Esophagus muscularis mucosa (tissue), 4 donors: ENCODE measurements around the gene PRAMEF11. TPM values are rescaled to one million over a fixed set of nuclear protein-coding genes. Genes with fewer than 3 reads are reported as not detected.

Experiments
- DNase-seq: peaks from one replicate; pipeline ENCODE4 v3.0.0-alpha.2; 2017; ENCODE audit errors: extremely low spot score
- H3K27ac ChIP-seq, 4 donors: fragments of 200-600 bp; sonication (generic); replicated peaks in 1 of 4; 1 replicate in 3 of 4; 2 replicates in 1 of 4; pipeline ENCODE4 v1.5.1; 2016 to 2019; ENCODE audit warnings: mild to moderate bottlenecking in 1 of 4
- H3K27me3 ChIP-seq, 4 donors: fragments of 200-600 bp; sonication (generic); one replicate each; pipeline versions ENCODE4 v1.5.1 to v1.6.0; 2016 to 2019
- H3K36me3 ChIP-seq, 4 donors: fragments of 200-600 bp; sonication (generic); one replicate each; pipeline ENCODE4 v1.5.1; 2016 to 2019
- H3K4me1 ChIP-seq, 4 donors: fragments of 200-600 bp; sonication (generic); one replicate each; pipeline ENCODE4 v1.5.1; 2016 to 2019
- H3K4me3 ChIP-seq, 4 donors: fragments of 200-600 bp; sonication (generic); 1 replicate in 2 of 4; 2 replicates in 2 of 4; pipeline ENCODE4 v1.5.1; 2016 to 2019; ENCODE audit warnings: mild to moderate bottlenecking in 4 of 4, moderate library complexity in 1 of 4
- H3K9me3 ChIP-seq, 4 donors: fragments of 200-600 bp; sonication (generic); 1 replicate in 3 of 4; 2 replicates in 1 of 4; pipeline ENCODE4 v1.5.1; 2016 to 2019
- EP300 ChIP-seq: sonication (generic); formaldehyde crosslinking; IDR thresholded peaks from one replicate; pipeline ENCODE4 v1.6.1; 2017; ENCODE audit warnings: antibody characterized with exemption
- POLR2A ChIP-seq: fragments of 450-650 bp; IDR thresholded peaks from one replicate; pipeline ENCODE4 v1.6.1; 2017; ENCODE audit warnings: antibody characterized with exemption, moderate library complexity, mild to moderate bottlenecking, low read depth
- POLR2AphosphoS5 ChIP-seq, 2 donors: sonication (generic); formaldehyde crosslinking; IDR thresholded peaks; one replicate each; pipeline ENCODE4 v1.6.1; 2017; ENCODE audit warnings: antibody characterized with exemption in 2 of 2
- WGBS: methylation state at CpG from one replicate; pipeline ENCODE4 v1.1.5; 2018; 5-methylcytosine and 5-hydroxymethylcytosine counted together
- intact Hi-C: fragments of 100-400 bp; cut with DNase I; formaldehyde crosslinking; loops from one replicate; pipeline ENCODE4 v1.15.1; 2023
- total RNA-seq, 4 donors: library from RNA; depleted of rRNA; stranded (reverse); fragments of >200 nt; gene quantifications; one replicate each; pipeline versions ENCODE4 v1.1.0 to v1.2.1, GENCODE V29; 2016
- TF ChIP-seq, protein P1 (sequence below), 3 experiments: fragments of 200-600 bp in 2 of 3; fragments of 450-650 bp in 1 of 3; sonication (generic) in 2 of 3; IDR thresholded peaks; one replicate each; pipeline ENCODE4 v1.5.1; 2017 to 2019; ENCODE audit warnings: antibody characterized with exemption in 3 of 3, mild to moderate bottlenecking in 2 of 3, moderate library complexity in 1 of 3

Gene PRAMEF11
- total RNA-seq, 4 donors from 2014 or later: not detected

DNA sequence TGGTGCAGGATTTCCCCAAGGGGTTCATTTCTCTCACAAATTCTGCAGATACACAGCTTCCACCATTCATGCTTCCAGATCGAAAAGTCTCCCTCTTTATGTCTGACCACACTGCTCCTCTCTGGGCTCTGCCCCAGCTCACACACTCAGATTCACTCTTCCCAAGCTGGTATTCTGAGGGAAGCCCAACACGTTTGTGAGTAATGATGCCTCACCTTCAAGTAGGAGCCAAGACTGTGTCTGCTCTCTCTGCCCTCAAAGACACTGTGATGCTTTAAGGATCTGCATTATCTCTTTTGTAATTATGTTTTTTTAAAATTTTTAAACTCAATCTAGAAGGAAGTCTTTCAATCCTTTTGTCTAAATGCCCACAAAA, 19.8 kb downstream of the PRAMEF11 start:
- TF ChIP-seq EP300 (no peak), POLR2AphosphoS5 (IDR thresholded peaks at IDR 0.05) (no peak), POLR2A (no peak)
- TF ChIP-seq, protein P1, sequence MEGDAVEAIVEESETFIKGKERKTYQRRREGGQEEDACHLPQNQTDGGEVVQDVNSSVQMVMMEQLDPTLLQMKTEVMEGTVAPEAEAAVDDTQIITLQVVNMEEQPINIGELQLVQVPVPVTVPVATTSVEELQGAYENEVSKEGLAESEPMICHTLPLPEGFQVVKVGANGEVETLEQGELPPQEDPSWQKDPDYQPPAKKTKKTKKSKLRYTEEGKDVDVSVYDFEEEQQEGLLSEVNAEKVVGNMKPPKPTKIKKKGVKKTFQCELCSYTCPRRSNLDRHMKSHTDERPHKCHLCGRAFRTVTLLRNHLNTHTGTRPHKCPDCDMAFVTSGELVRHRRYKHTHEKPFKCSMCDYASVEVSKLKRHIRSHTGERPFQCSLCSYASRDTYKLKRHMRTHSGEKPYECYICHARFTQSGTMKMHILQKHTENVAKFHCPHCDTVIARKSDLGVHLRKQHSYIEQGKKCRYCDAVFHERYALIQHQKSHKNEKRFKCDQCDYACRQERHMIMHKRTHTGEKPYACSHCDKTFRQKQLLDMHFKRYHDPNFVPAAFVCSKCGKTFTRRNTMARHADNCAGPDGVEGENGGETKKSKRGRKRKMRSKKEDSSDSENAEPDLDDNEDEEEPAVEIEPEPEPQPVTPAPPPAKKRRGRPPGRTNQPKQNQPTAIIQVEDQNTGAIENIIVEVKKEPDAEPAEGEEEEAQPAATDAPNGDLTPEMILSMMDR (IDR thresholded peaks at IDR 0.05): no peak
- intact Hi-C loops: no loop called here
- H3K27ac ChIP-seq: no peak overlapping the region
- peaks cover 0 to 8% (median 0%) of the 10 kb centered on the region in 4 donors for H3K9me3 ChIP-seq
- DNase-seq: no peak
- H3K36me3 ChIP-seq: no peaks in the 10 kb centered on the region
- WGBS: 58% methylated on average over 2 of the region's 2 CpGs
- no peak overlapping the region for H3K4me3 ChIP-seq
- peaks cover 0 to 6% (median 0%) of the 10 kb centered on the region in 4 donors for H3K27me3 ChIP-seq
- no peaks in the 10 kb centered on the region for H3K4me1 ChIP-seq

DNA sequence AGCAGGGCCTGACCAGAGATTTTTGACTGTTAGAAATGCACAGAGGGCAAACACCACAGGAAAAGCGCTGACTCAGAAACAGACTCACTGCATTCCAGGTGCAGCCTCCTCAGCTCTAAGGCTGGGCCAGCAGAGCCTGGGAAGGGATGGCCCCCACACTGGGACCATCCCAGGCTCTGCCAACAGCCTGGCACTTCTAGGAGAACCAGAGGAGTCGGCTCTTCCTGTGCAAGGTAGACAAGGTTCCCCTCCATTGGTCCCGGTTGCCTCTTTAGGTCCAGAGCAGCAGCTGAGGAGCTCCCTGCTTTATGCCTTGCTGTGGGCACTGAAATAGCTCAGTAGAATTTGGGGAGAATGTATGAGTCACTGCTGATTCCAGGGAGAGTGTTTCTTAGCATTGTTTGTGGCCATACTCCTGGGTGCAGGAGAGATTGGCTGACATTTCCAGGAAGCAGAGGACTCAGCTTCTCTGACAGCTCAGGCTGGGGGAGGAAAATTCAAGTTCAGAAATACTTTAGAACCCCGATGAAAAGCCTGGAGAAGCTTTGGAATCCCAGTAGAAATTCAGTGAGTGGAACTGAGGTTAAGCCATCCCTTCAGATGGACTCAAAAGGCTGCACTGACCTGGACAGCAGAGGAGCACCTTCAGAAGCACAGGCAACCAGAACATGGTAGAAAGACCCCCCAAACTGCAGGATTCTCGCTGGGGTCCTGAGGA, 20.4 kb downstream of the PRAMEF11 start:
- WGBS: 64% methylated on average over 4 of the region's 5 CpGs
- Histone ChIP-seq H3K9me3 (peaks cover 0 to 8% (median 0%) of the 10 kb centered on the region in 4 donors), H3K27ac (no peak overlapping the region), H3K27me3 (peaks cover 0 to 6% (median 0%) of the 10 kb centered on the region in 4 donors), H3K4me3 (no peak overlapping the region), H3K36me3 (no peaks in the 10 kb centered on the region), H3K4me1 (no peaks in the 10 kb centered on the region)
- TF ChIP-seq EP300 (no peak), POLR2AphosphoS5 (IDR thresholded peaks at IDR 0.05) (no peak), POLR2A (no peak)
- TF ChIP-seq, protein P1 (IDR thresholded peaks at IDR 0.05): no peak
- intact Hi-C loops: no loop called here
- no peak for DNase-seq

DNA sequence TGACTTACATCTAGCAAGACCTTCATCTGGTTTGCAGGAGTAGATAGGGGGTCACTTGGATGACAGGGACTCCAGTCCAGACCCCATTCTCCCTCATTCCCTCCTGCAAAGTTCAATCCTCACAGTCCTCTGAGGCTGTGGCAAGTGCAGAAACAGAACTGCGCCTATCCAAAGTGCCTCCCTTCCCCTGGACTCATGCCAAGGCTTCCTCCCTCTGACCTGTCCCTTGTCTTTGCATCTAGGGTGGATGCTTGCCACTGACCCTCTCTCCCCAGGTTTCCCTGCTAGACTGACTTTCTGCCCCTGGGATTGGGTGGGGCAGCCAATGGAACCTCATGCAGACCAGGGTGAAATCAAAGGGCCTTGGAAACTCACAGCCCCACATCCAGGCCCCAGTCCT, 21.3 kb downstream of the PRAMEF11 start:
- no peak for DNase-seq
- Histone ChIP-seq H3K36me3 (no peaks in the 10 kb centered on the region), H3K4me3 (no peak overlapping the region), H3K27me3 (peaks cover 0 to 6% (median 0%) of the 10 kb centered on the region in 4 donors), H3K27ac (no peak overlapping the region), H3K4me1 (no peaks in the 10 kb centered on the region), H3K9me3 (peaks cover 0 to 13% (median under 1%) of the 10 kb centered on the region in 4 donors)
- TF ChIP-seq POLR2A (no peak), EP300 (no peak), POLR2AphosphoS5 (IDR thresholded peaks at IDR 0.05) (no peak)
- TF ChIP-seq, protein P1 (IDR thresholded peaks at IDR 0.05): no peak
- WGBS: 100% methylated on average over 1 of the region's 1 CpG
- intact Hi-C loops: no loop called here

DNA sequence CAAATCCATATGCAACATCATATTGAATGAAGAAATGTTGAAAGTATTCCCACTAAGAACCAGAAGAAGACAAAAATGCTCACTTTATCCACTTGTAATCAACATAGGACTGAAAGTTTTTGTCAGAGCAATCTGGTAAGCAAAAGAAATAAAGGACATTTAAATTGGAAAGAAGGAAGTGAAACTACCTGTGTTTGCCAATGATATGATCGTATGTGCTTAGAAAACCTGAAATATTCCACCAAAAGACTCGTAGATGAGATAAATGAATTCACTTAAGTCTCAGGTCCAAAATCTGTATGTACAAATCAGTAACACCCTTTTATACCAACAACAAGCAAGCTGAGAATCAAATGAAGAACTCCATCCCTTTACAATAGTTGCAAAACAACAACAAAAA, 31.5 kb downstream of the PRAMEF11 start:
- 69% methylated on average over 2 of the region's 2 CpGs for WGBS
- peaks cover 0 to 4% (median 2%) of the 10 kb centered on the region in 4 donors for H3K9me3 ChIP-seq
- H3K36me3 ChIP-seq: no peaks in the 10 kb centered on the region
- H3K4me1 ChIP-seq: no peaks in the 10 kb centered on the region
- no peak for TF ChIP-seq POLR2A
- TF ChIP-seq, protein P1 (IDR thresholded peaks at IDR 0.05): no peak
- no peak for TF ChIP-seq POLR2AphosphoS5 (IDR thresholded peaks at IDR 0.05)
- no peak for TF ChIP-seq EP300
- intact Hi-C loops: no loop called here
- peaks cover 0 to 4% (median 0%) of the 10 kb centered on the region in 4 donors for H3K27me3 ChIP-seq
- no peak for DNase-seq
- no peak overlapping the region for H3K4me3 ChIP-seq
- no peak overlapping the region for H3K27ac ChIP-seq
